Neuronal stem cell (in vitro differentiated cells): ENCODE results near the gene DRAP1.

ENCODE experiments used
- DNase-seq: peaks from one replicate; pipeline ENCODE4 v3.0.0-alpha.2; 2013; ENCODE audit warnings: low spot score
- H2AFZ ChIP-seq: one replicate; pipeline ENCODE4 v1.6.1; 2013; ENCODE audit warnings: mild to moderate bottlenecking, low read length, inconsistent platforms
- H2AK5ac ChIP-seq: 2 replicates; pipeline ENCODE4 v1.6.1; 2013; ENCODE audit warnings: low read depth, mild to moderate bottlenecking, inconsistent platforms, low read length, moderate library complexity, mixed read lengths
- H2BK120ac ChIP-seq: 2 replicates; pipeline ENCODE4 v1.6.1; 2013; ENCODE audit warnings: low read depth, mild to moderate bottlenecking, inconsistent platforms, low read length, moderate library complexity, mixed read lengths
- H2BK12ac ChIP-seq: one replicate; pipeline ENCODE4 v1.6.1; 2013; ENCODE audit warnings: low read length, inconsistent platforms
- H2BK15ac ChIP-seq: 2 replicates; pipeline ENCODE4 v1.6.1; 2013; ENCODE audit warnings: mild to moderate bottlenecking, low read length, inconsistent platforms, mixed read lengths
- H2BK5ac ChIP-seq: one replicate; pipeline ENCODE4 v1.6.1; 2013; ENCODE audit warnings: inconsistent platforms, mild to moderate bottlenecking, low read length, moderate library complexity
- H3K14ac ChIP-seq: one replicate; pipeline ENCODE4 v1.6.1; 2013; ENCODE audit warnings: low read length, inconsistent platforms
- H3K18ac ChIP-seq: 2 replicates; pipeline ENCODE4 v1.6.1; 2013; ENCODE audit warnings: low read length, inconsistent platforms
- H3K23ac ChIP-seq: 2 replicates; pipeline ENCODE4 v1.6.1; 2013; ENCODE audit warnings: low read depth, mild to moderate bottlenecking, mixed read lengths, low read length, inconsistent platforms; ENCODE audit not compliant: poor library complexity
- H3K27ac ChIP-seq: replicated peaks from 3 replicates; pipeline ENCODE4 v1.5.1; 2013; ENCODE audit warnings: low read length, inconsistent platforms
- H3K27me3 ChIP-seq, 3 experiments: 2 replicates each; pipeline ENCODE4 v1.6.1; 2013; ENCODE audit warnings: low read length in 3 of 3, mild to moderate bottlenecking in 2 of 3, inconsistent platforms in 1 of 3, low read depth in 1 of 3, mixed read lengths in 1 of 3, moderate library complexity in 1 of 3; ENCODE audit not compliant: control insufficient read depth in 3 of 3, insufficient read depth in 3 of 3
- H3K36me3 ChIP-seq, 2 donors: replicated peaks in 1 of 2; 2 replicates each; pipeline ENCODE4 v1.6.1; 2013; ENCODE audit warnings: low read length in 2 of 2; ENCODE audit not compliant: control insufficient read depth in 2 of 2, insufficient read depth in 2 of 2
- H3K4ac ChIP-seq: 2 replicates; pipeline ENCODE4 v1.6.1; 2013; ENCODE audit warnings: inconsistent platforms, mild to moderate bottlenecking, low read length, moderate library complexity
- H3K4me1 ChIP-seq, 2 donors: 1 replicate in 1 of 2; 2 replicates in 1 of 2; pipeline ENCODE4 v1.6.1; 2013; ENCODE audit warnings: low read length in 2 of 2, low read depth in 1 of 2; ENCODE audit not compliant: control insufficient read depth in 2 of 2, insufficient read depth in 1 of 2
- H3K4me2 ChIP-seq: one replicate; pipeline ENCODE4 v1.6.1; 2013; ENCODE audit warnings: mild to moderate bottlenecking, low read length, inconsistent platforms; ENCODE audit not compliant: insufficient read depth, poor library complexity, severe bottlenecking
- H3K4me3 ChIP-seq, 2 donors: 2 replicates each; pipeline ENCODE4 v1.5.1; 2013; ENCODE audit warnings: low read length in 2 of 2, mild to moderate bottlenecking in 2 of 2, inconsistent platforms in 1 of 2, moderate library complexity in 1 of 2
- H3K79me1 ChIP-seq: one replicate; pipeline ENCODE4 v1.6.1; 2013; ENCODE audit warnings: low read depth, mild to moderate bottlenecking, inconsistent platforms, low read length, moderate library complexity
- H3K9ac ChIP-seq: one replicate; pipeline ENCODE4 v1.6.1; 2013; ENCODE audit warnings: mild to moderate bottlenecking, low read depth, low read length, inconsistent platforms; ENCODE audit not compliant: poor library complexity
- H3K9me3 ChIP-seq, 2 donors: replicated peaks in 1 of 2; 2 replicates each; pipeline versions ENCODE3 to v1.6.1; 2013; ENCODE audit warnings: low read length in 2 of 2, mild to moderate bottlenecking in 2 of 2, inconsistent platforms in 1 of 2, low read depth in 1 of 2, mixed read lengths in 1 of 2, moderate library complexity in 1 of 2; ENCODE audit not compliant: control insufficient read depth in 2 of 2, insufficient read depth in 1 of 2
- H4K8ac ChIP-seq: one replicate; pipeline ENCODE4 v1.6.1; 2013; ENCODE audit warnings: low read depth, mild to moderate bottlenecking, inconsistent platforms, low read length, moderate library complexity
- H4K91ac ChIP-seq: one replicate; pipeline ENCODE4 v1.6.1; 2013; ENCODE audit warnings: low read length, low read depth, mild to moderate bottlenecking, inconsistent platforms; ENCODE audit not compliant: poor library complexity
- WGBS, 2 donors: extraction: QIAGEN DNeasy Blood & Tissue Kit; methylation state at CpG; one replicate each; pipeline ENCODE4 v1.1.7; 2013; ENCODE audit warnings: missing lambda C conversion rate in 2 of 2, mixed read lengths in 1 of 2; ENCODE audit not compliant: insufficient read length in 2 of 2, insufficient replicate concordance in 1 of 2; ENCODE audit errors: extremely low coverage in 2 of 2; 5-methylcytosine and 5-hydroxymethylcytosine counted together

DRAP1 gene

DNA sequence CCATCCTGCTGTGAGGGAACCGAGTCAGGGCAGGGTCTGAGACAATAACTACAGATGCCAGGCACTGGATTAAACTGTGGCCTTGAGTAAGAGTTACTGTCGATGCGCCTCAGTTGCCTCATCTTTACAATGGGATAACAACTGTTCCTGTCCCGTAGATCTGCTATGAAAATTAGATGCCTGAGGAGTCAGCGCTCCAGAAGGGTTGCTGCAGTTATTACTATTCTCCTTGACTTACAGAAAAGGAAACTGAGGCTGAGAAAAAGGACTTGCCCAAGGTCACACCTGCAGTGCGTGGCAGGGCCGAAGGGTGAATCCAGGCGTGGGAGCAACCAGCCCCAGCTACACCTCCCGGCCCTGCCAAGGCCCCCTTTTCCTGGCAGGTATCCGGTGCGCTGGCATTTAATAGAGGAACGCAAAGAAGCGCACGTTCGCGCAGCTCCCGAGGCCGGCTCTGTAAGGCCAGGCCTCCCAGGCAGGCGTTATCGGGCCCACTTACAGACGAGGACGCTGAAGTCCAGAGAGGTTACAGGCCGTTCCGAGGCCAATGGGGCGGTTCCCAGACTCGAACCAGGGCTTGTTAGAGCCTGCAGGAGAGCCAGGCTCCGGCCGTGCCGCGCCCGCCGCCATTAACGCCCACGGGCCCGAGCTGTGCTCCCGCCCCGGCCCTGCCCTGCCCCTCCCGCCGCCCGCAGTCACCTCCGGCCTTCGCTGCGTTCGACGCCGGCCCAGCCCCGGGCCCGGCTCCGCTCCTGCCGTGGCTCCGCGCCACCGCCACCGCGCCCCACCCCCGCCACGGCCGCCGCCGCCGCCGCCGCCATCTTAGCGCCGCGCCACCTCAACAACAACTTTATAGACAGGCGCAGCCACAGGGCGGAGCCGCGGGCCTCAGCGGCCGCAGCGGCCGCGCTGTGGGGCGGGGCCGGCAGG lies 750 bp upstream of the DRAP1 start, which contains the start of gene C11orf68:
Gene C11orf68, minus strand, starts transcription at position 852 of the 930 bp plus-strand sequence. Its CDS starts 31 bp downstream, at position 821.
- Histone ChIP-seq H2BK12ac (peak within 1 kb of the TSS; percentile 89), H2BK120ac (peak within 1 kb of the TSS; percentile 72), H3K27ac (no peak within 1 kb of the TSS), H3K27me3 (no peaks in the 10 kb centered on the region), H3K4ac (no peak within 1 kb of the TSS), H3K4me2 (peak within 1 kb of the TSS; percentile 98), H4K91ac (no peak within 1 kb of the TSS), H3K9me3 (peaks cover 0 to 2% of the 10 kb centered on the region in 2 donors), H3K14ac (peak within 1 kb of the TSS; percentile 91), H3K9ac (peak within 1 kb of the TSS; percentile 97), H2BK5ac (peak within 1 kb of the TSS; percentile 93), H3K4me1 (peaks cover 16 to 17% of the 10 kb centered on the region in 2 donors), H3K23ac (peak within 1 kb of the TSS; percentile 97), H2BK15ac (peak within 1 kb of the TSS; percentile 74), H2AK5ac (peak within 1 kb of the TSS; percentile 66), H4K8ac (no peak within 1 kb of the TSS), H3K4me3 (peak within 1 kb of the TSS; percentile 95 to 100), H3K36me3 (peaks cover 20 to 42% of the 10 kb centered on the region in 2 donors), H3K18ac (peak within 1 kb of the TSS; percentile 97), H3K79me1 (peaks cover 22% of the 10 kb centered on the region), H2AFZ (peak within 1 kb of the TSS; percentile 98)
- DNase-seq = no peak
- WGBS, 2 donors = no CpG with 5 or more reads among the region's 77 CpGs

DNA sequence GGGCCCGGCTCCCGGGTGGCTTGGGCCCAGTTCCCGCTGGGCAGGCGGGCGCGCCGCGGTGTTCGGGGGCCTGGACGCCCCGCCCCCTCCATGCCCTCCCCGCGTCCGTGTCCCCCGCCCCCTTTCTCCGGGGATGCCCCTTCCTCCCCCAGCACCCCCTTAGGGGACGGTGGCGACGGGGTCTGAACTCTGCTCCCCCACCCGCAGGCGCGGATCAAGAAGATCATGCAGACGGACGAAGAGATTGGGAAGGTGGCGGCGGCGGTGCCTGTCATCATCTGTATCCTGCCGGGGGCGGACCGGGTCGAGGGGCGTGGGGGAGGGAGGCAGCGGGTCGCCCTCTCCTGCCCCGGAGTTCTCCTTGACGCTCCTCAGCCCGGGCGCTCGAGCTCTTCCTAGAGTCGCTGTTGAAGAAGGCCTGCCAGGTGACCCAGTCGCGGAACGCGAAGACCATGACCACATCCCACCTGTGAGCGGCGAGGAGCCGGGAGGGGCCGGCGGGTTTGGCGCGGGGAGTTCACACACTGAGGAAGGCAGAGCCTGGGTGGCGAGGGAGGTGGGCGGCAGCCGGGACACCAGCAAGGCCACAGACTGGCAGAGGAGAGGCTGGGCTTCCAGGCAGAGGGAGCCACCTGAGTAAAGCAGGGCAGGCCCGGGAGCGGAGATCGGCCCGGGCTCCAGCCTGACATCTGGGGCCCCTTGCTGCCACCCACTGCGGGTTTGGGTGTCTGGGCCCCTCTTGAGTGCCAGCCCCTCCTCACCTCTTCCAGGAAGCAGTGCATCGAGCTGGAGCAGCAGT lies 546 bp downstream of the DRAP1 start:
- Histone ChIP-seq H3K79me1 (peaks cover 22% of the 10 kb centered on the region), H3K36me3 (peaks cover 20 to 46% of the 10 kb centered on the region in 2 donors), H3K9ac (peak overlapping the region; percentile 94), H3K9me3 (peaks cover 0 to 2% of the 10 kb centered on the region in 2 donors), H2BK5ac (no peak overlapping the region), H3K27ac (no peak overlapping the region), H3K27me3 (no peaks in the 10 kb centered on the region), H3K4me3 (peak overlapping the region; percentile 90 to 95), H3K4me2 (peak overlapping the region; percentile 98), H4K91ac (no peak overlapping the region), H3K4me1 (peaks cover 16 to 17% of the 10 kb centered on the region in 2 donors), H3K14ac (peak overlapping the region; percentile 89), H3K18ac (peak overlapping the region; percentile 94), H3K4ac (no peak overlapping the region), H2BK15ac (peak overlapping the region; percentile 49), H2BK12ac (no peak overlapping the region), H2BK120ac (peak overlapping the region; percentile 72), H3K23ac (peak overlapping the region; percentile 97), H4K8ac (no peak overlapping the region), H2AK5ac (peak overlapping the region; percentile 21), H2AFZ (peak overlapping the region; percentile 98)
- no peak for DNase-seq
- no CpG with 5 or more reads among the region's 60 CpGs for WGBS, 2 donors

DNA sequence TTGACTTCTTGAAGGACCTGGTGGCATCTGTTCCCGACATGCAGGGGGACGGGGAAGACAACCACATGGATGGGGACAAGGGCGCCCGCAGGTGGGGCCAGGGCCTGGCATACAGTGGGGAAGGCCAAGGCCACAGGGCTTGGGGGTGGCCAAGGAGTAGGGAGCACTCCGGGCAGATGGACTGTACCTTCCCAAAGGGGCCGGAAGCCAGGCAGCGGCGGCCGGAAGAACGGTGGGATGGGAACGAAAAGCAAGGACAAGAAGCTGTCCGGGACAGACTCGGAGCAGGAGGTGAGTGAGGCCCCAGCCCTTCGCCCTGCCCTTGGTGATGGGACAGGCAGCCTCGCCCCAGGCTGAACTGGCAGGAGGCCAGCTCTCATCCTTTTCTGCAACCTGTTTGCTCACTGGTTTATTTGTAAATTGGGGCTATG lies 1.2 kb downstream of the DRAP1 start:
- no peak overlapping the region for H3K27ac ChIP-seq

More for the DNA sequence above, 1.2 kb downstream of the DRAP1 start:
- Histone ChIP-seq H3K36me3 (peaks cover 21 to 46% of the 10 kb centered on the region in 2 donors), H3K79me1 (peaks cover 22% of the 10 kb centered on the region), H3K23ac (peak overlapping the region; percentile 97), H2AK5ac (peak overlapping the region; percentile 10), H3K14ac (no peak overlapping the region), H4K91ac (no peak overlapping the region), H2AFZ (no peak overlapping the region), H2BK120ac (peak overlapping the region; percentile 72), H3K27me3 (no peaks in the 10 kb centered on the region), H3K9ac (peak overlapping the region; percentile 94), H2BK15ac (no peak overlapping the region), H3K18ac (no peak overlapping the region), H3K4me1 (peaks cover 16 to 17% of the 10 kb centered on the region in 2 donors), H2BK12ac (peak overlapping the region; percentile 58), H4K8ac (no peak overlapping the region), H3K4me2 (peak overlapping the region; percentile 98), H3K4me3 (peak overlapping the region; percentile 90 to 95), H3K4ac (no peak overlapping the region), H2BK5ac (no peak overlapping the region), H3K9me3 (no peaks in the 10 kb centered on the region)
- DNase-seq = no peak
- WGBS, 2 donors = no CpG with 5 or more reads among the region's 15 CpGs
